Left lobe of liver (tissue), 2 donors: ENCODE data around the gene ARMC9. TPM values are rescaled to one million over a fixed set of nuclear protein-coding genes. Genes with fewer than 3 reads are reported as not detected.
"Not testable (repeated sequence)": the region's sequence is repeated elsewhere in the genome, so short reads cannot be mapped to it uniquely, and the experiment has no call there.

Source experiments
- ATAC-seq: fragments of 200-7000 bp; cut with Tn5 transposase; one replicate; pipeline ENCODE4 v1.9.1; 2020; ENCODE audit warnings: mild to moderate bottlenecking, moderate library complexity
- DNase-seq: peaks from one replicate; pipeline ENCODE4 v3.0.0-alpha.2; 2020; ENCODE audit warnings: low spot score
- total RNA-seq: library from RNA; stranded (reverse); gene quantifications from one replicate; pipeline ENCODE4 v1.2.1, GENCODE V29; 2021
- donor health status: DM: no; HTN: no; CAD: no; lungs with moderate emphysema.
- donor health status: DM: no; HTN: yes; CAD: no.

Gene ARMC9, protein sequence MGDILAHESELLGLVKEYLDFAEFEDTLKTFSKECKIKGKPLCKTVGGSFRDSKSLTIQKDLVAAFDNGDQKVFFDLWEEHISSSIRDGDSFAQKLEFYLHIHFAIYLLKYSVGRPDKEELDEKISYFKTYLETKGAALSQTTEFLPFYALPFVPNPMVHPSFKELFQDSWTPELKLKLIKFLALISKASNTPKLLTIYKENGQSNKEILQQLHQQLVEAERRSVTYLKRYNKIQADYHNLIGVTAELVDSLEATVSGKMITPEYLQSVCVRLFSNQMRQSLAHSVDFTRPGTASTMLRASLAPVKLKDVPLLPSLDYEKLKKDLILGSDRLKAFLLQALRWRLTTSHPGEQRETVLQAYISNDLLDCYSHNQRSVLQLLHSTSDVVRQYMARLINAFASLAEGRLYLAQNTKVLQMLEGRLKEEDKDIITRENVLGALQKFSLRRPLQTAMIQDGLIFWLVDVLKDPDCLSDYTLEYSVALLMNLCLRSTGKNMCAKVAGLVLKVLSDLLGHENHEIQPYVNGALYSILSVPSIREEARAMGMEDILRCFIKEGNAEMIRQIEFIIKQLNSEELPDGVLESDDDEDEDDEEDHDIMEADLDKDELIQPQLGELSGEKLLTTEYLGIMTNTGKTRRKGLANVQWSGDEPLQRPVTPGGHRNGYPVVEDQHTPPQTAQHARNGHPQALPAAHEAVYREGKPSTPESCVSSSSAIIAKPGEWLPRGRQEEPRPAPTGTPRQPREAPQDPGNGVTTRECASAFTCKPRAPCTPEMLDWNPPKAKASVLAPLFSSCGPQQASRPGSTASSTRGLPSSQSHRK
- total RNA-seq = 1.9 TPM

DNA sequence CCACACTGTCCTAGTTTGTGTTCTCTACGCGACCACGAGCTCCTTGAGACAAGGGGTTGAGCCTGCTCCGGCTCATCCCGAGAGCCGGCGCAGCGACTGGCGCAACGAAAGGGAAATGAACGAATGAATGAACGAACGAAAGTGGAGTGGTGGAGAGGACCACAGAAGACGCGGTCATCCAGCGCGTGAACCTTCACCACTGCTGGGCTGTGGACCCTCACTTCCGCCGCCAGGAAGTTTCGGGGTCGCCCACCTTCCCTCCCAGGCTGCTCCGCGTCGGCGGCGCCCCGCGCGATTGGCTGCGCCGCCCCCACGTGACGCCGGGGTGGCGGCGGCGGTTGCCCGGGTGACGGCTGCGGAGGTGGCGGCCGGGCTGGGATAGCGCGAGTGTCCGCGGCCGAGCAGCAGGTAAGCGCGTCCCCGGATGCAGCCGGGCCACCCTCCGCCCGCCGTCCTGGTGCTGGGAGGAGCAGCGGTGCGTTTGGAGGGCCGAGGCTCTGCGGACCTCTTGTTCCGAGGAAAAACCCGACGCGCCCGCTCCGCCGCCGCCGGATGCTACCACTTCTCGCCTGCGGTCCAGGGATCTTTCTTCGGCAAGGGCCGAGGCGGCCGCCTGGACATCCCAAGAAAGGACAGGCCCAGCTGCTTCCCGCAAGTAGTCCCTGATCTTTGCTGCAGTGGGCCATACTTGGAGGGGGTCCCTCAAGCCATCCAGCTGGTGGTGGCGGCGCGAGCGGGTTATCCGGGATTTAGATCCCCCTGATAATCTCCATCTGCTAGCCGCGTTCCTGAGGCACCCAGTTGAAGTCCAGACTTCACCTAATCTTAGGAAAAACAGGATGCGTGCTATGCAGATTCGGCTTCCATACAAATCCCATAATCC is at the start of gene ARMC9:
Gene ARMC9, plus strand, starts transcription at position 341 of the 883 bp plus-strand sequence. CDS start 7,608 bp downstream, outside the sequence.
- DNase-seq (peak; percentile 81), ATAC-seq (peak; percentile 98)

DNA sequence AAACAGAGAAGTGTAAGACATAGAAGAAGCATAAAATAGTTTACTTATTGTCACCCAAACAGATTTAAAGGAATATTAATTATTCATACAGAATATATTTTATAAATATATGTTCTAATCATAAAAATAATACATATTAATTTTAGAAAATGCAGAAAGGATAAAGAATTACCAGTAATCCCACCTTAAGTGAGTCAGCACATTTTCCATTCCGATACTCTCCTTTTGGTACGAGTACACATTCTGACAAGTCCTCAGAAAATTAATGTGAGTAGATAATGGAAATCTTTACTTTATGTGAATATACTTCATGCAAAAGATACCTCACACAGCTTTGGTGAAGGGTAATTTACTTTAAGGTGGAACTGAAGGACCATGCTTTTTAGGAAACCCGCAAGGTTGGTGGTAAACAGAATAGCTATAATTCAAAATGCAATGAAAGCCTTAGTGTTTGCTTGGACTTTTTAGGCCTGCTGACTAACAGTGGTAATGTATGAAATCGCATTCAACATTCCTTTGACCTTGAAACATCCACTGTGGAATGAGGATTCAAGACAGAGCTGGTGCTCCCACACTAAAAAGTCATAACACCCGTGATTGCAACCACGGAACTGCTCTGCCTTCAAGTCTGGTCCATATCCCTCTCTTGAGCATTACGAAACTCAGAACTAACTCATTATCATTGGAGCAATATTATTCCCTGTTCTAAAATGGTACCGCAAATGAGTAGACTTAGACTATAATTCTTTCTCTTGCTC is 45.5 kb upstream of the ARMC9 start:
- no peak for DNase-seq
- no peak for ATAC-seq

DNA sequence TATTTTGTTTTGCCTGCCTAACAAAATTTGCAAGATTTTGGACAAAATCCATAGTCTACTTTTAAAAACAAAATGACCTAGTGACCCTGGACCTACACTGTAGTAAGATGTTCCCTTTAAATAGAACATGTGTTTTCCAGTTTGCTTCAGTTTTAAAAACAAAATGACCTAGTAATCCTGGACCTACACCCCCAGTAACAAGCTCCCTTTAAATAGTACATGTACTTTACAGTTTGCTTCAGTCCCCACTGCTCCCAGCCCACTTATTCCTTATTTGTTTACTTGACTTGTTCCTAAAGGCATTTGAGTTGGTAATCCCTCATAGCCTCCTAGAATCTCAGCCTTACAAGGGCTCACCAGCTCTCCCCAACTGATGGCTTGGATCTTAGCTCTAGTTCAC is 39.1 kb upstream of the ARMC9 start:
- ATAC-seq (peak; percentile 47), DNase-seq (no peak)

DNA sequence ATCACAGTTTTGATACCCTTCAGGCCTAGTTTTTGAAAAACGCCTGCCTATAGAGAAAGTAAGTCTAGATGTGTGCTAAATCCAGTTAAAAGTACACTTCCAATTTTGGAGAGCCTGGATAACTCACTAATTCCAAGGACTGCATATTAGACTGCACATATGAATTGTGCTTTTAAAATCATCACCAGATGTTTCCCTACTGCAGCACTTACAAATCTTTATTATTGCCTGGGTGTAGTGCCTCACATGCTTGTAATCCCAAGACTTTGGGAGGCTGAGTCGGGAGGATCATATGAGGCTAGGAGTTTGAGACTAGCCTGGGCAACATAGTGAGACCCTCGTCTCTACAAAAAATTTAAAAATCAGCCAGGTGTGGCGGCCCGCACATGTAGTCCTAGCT is 37.7 kb upstream of the ARMC9 start:
- DNase-seq = no peak
- ATAC-seq = no peak

DNA sequence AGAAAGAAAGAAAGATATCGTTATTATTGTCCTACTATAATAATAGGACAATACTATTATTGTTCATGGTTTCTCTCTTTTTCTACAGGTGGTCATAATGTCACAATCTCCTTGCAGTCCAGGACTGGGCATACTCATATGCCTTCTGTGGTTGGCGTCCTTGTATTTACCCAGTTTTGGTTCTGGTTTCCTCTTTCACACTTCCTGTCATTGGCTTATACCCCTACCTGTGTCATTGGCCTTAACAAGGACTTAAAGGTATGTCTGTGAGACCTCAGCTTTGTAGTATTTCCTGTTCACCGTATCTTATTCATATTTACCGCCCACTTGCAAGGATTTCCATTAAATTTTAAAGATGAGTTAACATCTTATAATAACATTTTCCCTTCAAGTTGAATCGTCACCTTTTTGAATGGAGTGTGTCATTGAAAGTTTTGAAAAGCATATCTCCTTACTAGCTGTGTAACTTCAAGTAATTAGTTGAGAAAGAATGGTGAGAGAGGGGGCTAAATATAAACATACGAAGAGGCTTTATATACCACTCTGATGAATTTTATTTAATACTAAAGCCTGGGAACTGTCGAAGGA is 37.1 kb upstream of the ARMC9 start:
- ATAC-seq (no peak), DNase-seq (no peak)

DNA sequence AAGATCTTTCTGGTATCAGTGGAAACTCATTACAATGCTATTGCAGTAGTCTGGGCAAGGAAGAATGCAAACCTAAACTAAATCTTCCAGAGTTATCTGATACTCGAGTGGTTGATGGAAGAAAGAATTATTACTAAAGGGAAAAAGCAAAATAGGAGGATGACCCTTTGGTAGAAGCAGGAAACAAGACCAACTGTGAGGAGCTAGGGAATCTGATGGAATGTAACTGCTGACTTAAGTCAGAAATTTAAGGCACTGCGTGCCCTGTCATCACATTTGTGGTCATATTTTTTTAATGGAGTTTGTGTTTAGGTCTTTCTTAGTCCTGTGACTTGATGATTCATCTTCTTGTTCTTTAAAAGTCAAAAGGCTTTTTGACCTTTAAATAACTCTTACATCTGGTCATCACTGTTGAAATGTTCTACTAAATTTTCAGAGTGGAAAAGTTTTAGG is 36.5 kb upstream of the ARMC9 start:
- DNase-seq (no peak), ATAC-seq (no peak)

DNA sequence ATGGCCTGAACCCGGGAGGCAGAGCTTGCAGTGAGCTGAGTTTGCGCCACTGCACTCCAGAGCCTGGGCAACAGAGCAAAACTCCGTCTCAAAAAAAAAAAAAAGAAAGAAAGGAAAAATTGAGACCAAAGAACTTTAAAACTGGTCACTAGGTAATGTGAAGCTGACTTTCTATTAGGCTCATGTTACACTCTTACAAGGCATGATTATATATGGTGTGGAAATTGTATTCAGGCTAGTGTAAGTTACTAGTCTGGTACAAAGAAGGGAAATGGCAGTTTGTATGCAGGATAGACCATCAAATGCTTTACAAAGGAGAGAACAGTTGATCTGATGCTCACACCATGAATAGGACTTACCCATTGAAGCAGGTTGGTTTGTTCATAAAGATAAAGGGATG is 35.4 kb upstream of the ARMC9 start:
- no peak for ATAC-seq

DNA sequence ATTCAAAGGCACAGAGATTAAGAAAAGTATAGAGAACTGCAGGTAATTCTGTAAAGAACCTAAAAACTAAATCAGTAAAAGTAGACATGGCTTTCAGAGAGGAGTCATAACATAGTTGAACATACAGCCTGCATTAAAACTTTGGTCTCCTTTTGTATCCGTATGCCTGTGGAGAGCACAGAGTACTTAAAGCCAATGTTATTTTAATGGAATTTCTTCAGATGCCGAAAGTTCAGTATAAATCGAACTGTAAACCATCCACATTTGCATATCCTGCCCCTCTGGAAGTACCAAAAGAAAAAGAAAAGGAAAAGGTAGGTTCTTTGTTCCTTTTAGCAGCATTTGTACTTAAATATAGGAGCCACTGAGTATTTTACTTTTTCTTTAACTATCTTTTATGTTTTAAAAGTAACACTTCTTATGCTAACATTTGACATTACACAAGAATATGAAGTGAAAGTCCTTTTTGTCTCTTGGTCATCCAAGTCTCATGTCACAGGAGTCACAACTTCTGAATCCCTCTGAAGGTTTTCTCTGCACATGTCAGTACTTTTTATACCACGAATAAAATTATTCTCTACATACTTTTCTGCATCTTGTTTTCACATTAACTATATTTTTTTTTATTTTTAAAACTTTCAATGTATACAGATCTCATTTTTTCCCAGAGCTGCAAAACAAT is 34.9 kb upstream of the ARMC9 start:
- DNase-seq = no peak
- no peak for ATAC-seq

More for the DNA sequence above, 35.4 kb upstream of the ARMC9 start:
- DNase-seq = no peak

DNA sequence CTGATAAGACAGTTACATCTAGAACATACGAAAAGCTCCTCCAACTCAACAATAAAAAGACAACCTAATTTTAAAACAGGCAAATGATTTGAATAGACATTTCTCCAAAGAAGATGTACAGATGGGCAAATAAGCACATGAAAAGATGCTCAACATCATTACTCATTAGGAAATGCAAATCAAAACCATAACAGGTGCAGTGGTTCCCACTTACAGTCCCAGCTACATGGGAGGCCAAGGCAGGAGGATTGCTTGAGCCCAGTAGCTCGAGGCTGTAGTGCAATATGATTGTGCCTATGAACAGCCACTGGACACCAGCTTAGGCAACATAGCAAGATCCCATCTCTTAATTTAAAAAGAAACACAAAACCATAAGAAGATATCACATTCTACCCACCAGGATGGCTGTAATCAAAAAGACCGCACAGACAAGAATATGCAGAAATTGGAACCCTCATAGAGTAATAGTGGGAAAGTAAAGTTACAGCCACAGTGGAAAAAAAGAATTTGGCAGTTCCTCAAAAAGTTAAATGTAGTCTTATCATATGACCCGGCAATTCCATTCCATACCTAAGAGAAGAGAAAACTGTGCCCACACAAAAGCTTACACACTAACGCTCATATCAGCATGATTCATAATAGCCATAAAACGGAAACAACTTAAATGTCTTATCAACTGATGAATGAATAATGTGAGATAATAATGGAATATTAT is 30.5 kb upstream of the ARMC9 start:
- ATAC-seq (no peak), DNase-seq (no peak)

DNA sequence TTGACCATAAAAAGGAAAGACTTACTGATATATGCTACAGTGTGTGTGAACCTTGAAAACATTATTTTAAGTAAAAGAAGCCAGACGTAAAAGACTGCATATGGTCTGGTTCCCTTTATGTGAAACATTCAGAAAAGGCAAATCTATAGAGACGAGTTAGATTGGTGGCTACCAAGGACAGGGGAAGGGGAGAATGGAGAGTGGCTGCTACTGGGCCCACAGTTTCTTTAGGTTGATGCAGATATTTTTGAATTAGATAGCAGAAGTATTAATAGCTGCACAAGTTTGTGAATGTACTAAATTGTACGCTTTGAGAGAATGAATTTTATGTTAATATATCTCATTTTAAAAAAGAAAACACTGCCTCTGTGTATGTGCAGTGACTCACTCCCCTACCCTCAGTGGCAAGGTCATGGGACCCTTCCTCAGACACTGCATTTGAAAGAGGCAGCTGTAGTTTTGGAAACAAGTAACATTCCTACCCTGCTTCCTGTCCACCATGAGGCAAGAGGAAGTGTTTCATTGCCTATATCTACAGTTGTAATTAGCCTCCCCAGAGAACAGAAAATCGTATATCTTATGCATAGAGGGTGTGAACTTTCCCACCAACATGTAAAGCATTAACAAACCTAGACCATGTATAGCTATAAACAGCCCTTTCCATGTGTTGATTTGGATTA is 29.8 kb upstream of the ARMC9 start:
- DNase-seq (no peak), ATAC-seq (no peak)

DNA sequence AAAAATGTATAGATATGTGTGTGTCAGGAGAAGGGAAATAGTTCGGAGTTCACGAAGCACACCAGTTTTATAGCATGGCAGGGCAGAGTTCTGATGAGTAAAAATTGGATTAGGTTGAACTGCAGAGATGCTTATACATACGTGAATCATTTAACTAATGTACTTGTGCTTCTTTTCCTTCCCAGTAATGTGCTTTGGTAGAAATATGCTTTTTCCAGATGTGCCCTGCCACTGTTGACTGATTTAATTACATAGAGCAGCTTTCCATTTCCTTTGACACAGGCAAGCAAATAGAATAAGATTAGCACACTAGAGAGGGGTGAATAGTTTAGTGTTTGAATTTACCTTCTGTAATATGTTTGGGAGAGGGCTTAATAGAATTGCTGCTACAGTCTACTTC is 28.9 kb upstream of the ARMC9 start:
- no peak for ATAC-seq
- no peak for DNase-seq

DNA sequence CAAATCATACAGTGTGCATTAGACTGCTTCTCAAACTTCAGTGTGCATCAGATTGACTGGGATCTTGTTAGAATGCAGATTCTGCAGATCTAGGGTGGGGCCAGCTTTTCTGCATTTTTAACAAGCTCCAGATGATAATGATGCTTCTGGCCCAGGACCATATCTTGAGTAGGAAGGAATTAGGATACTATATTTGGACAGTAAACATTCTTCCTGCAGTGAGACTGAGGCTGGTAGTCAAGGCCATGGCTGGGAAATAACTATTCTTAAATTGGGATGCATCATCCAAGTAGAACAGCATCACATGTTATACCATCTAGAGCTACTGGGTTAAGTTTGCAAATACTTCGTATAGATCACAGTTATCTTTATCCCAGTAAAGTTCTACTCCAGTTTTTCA is 28.4 kb upstream of the ARMC9 start:
- ATAC-seq (peak; percentile 12), DNase-seq (no peak)

DNA sequence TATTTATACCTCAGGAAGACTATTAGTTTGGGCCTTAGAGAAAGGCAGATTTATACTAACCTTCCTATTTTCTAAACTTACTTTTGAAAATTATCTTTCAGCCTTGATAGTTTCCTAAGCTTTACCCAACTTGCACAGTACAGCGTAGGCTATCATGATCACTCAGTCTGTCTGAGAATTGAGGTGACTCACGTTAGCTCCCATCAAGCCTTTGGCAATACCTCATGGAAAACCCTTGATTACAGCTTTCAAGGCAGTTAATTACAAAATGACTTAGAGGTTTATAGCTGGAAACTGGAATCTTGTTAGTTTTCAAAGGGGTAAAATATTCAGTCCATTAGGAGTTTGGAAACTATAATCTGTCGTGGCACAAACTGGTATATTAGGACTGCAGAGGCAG is 26.4 kb upstream of the ARMC9 start:
- no peak for ATAC-seq

DNA sequence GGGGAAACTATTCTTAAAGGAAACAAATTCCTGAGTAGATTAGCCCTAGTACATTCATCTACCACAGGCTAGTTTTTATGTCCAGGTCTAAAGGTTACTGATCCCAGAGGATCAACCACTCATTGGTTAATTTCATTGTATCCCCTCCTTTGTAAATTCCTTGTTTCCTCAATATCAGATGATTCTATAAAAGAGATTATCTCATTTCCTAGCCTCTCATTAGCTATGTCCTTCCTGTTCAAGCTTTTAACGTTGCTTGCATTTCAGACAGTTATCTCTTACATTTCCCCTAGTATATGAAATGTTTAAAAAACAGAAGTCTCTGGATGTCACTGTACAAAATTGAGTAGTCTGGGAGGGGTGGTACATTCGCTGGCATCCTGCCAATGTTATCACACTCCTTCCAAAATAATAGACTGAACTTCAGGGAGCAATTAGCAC is 24.2 kb upstream of the ARMC9 start:
- peak; percentile 19 for ATAC-seq
- DNase-seq = no peak

More for the DNA sequence above, 26.4 kb upstream of the ARMC9 start:
- DNase-seq = no peak

DNA sequence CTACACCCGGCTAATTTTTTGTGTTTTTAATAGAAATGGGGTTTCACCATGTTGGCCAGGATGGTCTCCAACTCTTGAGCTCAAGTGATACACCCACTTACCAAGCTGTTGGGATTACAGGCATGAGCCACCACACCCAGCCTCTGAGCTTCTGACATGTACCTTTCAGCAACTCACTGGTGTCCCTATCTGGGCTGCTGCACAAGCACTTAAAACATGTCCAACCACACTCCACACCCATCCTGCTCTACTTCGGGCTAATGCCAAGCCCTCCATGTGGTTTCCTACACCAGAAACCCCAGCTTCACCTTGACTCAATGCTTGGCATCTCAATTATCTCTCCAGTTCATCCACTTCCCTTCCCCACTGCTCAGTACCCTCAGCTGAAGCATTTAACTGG is 22.4 kb upstream of the ARMC9 start:
- DNase-seq = no peak
- ATAC-seq = no peak

DNA sequence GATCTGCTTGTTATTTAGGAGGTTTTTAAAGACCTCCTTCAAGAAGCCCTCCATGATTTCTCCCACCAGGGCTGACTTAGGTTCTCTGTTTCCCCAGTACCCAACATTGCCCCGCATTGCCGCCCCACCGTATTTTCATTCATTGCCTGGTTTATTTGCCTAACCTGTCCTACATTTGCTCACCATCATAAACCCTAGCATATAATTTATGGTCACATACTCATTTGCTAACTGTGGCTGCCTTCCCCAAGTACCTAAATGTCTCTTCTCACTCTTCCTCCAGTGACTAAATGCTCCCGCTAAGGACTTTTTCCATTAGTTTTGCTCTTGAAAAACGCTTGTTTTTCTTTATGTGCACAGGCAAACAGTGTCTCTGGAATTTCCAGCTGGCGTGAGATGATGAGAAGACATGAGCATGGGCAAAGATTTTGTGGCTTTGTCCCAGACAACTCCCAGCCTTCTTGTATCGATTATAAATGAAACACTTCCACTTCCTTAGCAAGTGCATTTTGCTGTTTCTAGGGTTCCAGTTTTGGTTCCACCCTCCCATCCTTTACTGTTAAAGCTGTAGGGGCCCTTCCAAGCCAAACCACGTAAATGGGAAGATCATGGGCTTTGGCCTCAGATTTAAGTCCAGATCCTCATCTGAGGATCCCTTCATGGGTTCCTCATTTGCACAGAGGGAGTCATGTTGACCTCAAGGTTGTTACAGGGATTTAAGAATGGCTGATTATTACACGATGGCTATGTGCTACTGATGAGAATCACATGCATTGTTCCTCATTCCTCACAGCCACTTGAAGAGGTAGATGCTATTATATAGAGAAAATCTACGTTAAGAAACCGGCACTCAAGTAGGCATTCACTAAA is 21.0 kb upstream of the ARMC9 start:
- DNase-seq (no peak), ATAC-seq (no peak)

DNA sequence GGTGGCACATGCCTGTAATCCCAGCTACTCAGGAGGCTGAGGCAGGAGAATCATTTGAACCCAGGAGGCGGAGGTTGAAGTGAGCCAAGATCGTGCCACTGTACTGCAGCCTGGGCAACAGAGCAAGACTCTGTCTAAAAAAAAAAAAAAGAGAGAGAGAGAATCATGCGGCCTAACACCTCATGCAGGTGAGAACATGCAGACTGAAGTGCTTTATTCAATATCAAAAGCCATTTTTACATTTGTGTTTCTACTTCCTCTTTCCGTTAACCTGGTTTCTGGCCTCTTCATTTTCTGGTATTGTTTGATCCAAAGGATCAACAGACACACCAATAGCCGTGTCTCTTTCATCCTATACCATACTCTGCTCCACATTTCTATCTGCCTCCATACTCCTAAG is 19.6 kb upstream of the ARMC9 start:
- not testable (repeated sequence) for DNase-seq, ATAC-seq
